ENCODE data around the gene STRIP2.

STRIP2 gene

DNA sequence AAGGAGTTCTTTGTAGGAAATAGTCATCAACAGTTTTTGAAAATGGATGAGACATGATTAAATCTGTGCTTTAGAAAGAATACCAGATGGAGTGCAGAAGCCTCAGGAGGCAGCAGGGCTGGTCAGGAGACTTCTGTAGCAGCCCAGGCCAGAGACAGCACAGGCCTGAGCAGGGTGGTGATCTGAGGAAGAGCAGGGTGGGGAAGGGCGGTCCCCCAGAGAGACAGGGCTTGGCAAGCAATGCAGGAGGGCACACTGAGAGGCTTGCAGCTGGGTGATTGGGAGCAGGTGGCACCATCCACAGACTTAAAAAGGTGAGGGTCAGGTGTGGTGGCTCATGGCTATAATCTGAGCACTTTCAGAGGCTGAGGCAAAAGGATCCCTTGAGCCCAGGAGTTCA lies 63.8 kb downstream of the STRIP2 start:
- no peak overlapping the region for H3K4me3 ChIP-seq (ENCODE audit: low read length)
- H3K36me3 ChIP-seq (ENCODE audit: insufficient read depth, low read length): no peaks in the 10 kb centered on the region
- WGBS: 97% methylated on average over 1 of the region's 1 CpG
- H3K9me3 ChIP-seq (ENCODE audit: insufficient read depth, low read depth, low read length): no peaks in the 10 kb centered on the region
- no peaks in the 10 kb centered on the region for H3K4me1 ChIP-seq (ENCODE audit: insufficient read depth, low read length)
- peaks cover 23% of the 10 kb centered on the region for H3K27me3 ChIP-seq (ENCODE audit: insufficient read depth, low read length)
- no peak overlapping the region for H3K9ac ChIP-seq (ENCODE audit: low read depth, low read length)
- H3K27ac ChIP-seq (ENCODE audit: low read depth, low read length): no peak overlapping the region

DNA sequence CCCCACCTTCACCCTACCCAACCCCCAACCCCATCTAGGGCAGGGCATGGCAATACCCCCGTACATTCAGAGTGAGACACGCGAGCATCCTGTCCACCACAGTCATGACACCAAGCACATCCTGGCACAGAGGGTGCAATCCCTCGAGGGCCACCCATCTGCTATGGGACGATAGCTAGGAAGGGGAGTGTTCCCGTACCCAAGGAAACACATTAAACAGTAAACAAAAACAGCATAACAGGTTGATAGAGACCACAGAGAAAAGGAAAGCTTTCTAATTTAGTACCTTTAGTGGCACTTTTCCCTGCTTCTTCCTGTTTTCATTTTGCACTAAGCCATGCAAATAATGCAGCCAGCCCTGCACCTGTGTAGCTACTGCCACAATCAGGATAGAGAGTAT lies 65.8 kb downstream of the STRIP2 start:
- Histone ChIP-seq H3K9ac (ENCODE audit: low read depth, low read length) (no peak overlapping the region), H3K36me3 (ENCODE audit: insufficient read depth, low read length) (no peaks in the 10 kb centered on the region), H3K27ac (ENCODE audit: low read depth, low read length) (no peak overlapping the region), H3K4me1 (ENCODE audit: insufficient read depth, low read length) (no peaks in the 10 kb centered on the region), H3K27me3 (ENCODE audit: insufficient read depth, low read length) (peaks cover 36% of the 10 kb centered on the region), H3K9me3 (ENCODE audit: insufficient read depth, low read depth, low read length) (no peaks in the 10 kb centered on the region), H3K4me3 (ENCODE audit: low read length) (no peak overlapping the region)
- WGBS: 92% methylated on average over 6 of the region's 6 CpGs

DNA sequence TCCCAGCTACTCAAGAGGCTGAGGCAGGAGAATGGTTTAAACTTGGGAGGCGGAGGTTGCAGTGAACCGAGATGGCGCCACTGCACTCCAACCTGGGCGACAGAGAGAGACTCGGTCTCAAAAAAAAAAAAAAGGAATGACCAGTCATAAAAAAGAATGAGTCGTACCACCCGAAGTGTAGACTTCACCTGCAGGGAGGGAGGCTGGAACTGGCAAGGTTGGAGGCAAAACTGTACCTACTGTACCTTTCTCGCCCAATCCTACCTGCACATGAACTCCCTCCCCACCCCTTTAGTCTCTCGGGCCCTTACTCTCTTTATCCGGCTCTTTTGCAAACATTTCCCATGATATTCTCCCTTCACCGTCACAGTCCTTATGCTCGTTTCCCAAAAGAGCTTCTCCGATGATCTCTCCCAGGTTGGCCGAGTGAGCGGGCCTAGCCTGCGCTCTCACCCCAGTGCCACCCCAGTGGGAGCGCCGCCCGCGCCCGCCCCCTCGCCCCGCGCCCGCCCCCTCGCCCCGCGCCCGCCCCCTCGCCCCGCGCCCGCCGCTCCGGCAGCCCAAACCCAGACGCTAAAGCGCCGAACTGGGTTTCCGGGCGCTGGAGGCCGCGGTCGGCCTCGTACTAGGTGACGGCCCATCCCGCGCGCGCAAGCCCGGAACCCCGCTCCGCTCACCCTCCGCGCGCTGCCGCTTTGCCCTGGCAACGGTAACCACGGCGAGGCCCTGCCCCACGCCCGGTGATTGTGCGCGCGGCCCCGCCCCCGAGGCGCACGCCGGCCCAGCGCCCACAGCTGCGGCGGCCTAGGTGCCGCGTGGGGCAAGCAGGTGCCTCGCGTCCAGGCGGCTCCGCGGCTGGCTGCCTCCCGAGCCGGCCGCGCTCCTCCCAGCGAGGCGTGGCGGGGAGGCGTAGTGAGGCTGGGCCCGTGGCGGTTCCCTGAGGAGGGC lies 67.8 kb downstream of the STRIP2 start, which contains the start of gene SMKR1:
Gene SMKR1 (plus strand): TSS at position 772 of the 948 bp plus-strand sequence. CDS start 294 bp downstream, outside the sequence.
- Histone ChIP-seq H3K27me3 (ENCODE audit: insufficient read depth, low read length) (peaks cover 36% of the 10 kb centered on the region), H3K36me3 (ENCODE audit: insufficient read depth, low read length) (no peaks in the 10 kb centered on the region), H3K27ac (ENCODE audit: low read depth, low read length) (no peak within 1 kb of the TSS), H3K9me3 (ENCODE audit: insufficient read depth, low read depth, low read length) (no peaks in the 10 kb centered on the region), H3K4me1 (ENCODE audit: insufficient read depth, low read length) (no peaks in the 10 kb centered on the region), H3K9ac (ENCODE audit: low read depth, low read length) (no peak within 1 kb of the TSS), H3K4me3 (ENCODE audit: low read length) (peak within 1 kb of the TSS; percentile 56)
- WGBS: 3% methylated on average over 89 of the region's 89 CpGs

DNA sequence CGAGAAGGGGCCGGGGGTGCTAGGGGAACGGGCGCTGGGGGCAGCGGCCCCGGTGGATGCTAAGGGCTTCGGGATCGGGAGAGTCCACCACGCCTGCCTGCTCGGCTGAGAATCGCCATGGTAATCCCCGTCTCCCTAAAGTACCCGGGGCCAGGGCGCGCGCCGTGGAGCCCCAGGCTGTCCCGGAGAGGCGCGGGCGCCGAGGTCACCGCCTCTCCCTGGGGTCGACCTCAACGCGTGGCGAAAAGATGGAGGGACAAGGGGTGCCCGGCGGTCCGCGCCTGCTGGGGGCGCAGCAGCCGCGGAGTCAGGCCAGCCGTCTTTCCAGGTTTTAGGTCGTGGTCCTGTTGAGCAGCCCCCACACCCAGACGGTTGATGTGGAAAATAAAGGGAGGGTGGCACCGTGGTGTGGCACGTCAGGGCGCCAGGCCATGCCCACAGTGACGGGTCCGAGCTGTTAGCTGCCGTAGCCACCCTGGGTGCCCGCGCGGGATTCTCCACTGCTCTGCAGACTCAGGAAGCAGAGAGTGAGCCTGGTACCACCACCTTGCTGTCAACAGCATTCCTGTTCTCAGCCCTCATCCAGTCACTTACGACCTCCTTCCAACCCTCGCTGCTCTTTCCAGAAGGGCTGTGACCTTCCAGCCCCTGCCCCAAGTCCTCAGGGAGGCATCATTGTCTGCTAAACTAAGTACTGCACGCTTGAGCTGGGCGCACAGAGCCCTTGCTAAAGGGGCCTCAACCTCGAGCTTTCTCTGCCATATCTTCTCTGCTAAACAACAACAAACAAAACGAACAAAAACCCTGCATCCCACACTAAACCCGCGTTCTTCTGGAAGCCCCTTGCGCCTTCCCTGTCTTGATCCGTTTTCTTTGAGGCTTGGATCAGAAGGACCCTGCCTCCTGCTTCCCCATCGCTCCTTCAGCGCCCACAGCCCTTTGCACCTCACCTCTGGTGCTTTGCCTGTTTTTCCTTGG lies 68.8 kb downstream of the STRIP2 start:
- H3K9ac ChIP-seq (ENCODE audit: low read depth, low read length): no peak overlapping the region
- H3K4me3 ChIP-seq (ENCODE audit: low read length): peak overlapping the region; percentile 56
- H3K9me3 ChIP-seq (ENCODE audit: insufficient read depth, low read depth, low read length): no peaks in the 10 kb centered on the region
- H3K27ac ChIP-seq (ENCODE audit: low read depth, low read length): no peak overlapping the region
- WGBS: 15% methylated on average over 58 of the region's 58 CpGs
- H3K27me3 ChIP-seq (ENCODE audit: insufficient read depth, low read length): peaks cover 36% of the 10 kb centered on the region
- H3K36me3 ChIP-seq (ENCODE audit: insufficient read depth, low read length): no peaks in the 10 kb centered on the region
- no peaks in the 10 kb centered on the region for H3K4me1 ChIP-seq (ENCODE audit: insufficient read depth, low read length)

DNA sequence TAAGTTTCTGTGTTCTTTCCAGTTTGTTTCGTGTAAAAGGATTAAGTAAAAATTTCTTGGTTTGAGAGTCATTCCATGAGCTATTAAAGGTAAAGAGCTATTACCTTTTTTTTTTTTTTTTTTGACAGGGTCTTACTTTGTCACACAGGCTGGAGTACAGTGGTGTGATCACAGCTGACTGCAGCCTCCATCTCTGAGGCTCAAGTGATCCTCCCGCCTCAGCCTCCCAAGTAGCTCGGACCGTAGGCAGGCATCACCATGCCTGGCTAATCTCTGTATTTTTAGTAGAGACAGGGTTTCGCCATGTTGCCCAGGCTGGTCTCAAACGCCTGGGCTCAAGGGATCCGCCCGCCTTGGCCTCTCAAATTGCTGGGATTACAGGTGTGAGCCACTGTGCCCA lies 69.5 kb downstream of the STRIP2 start:
- no peak overlapping the region for H3K27ac ChIP-seq (ENCODE audit: low read depth, low read length)
- peaks cover 36% of the 10 kb centered on the region for H3K27me3 ChIP-seq (ENCODE audit: insufficient read depth, low read length)
- H3K9me3 ChIP-seq (ENCODE audit: insufficient read depth, low read depth, low read length): no peaks in the 10 kb centered on the region
- H3K4me1 ChIP-seq (ENCODE audit: insufficient read depth, low read length): no peaks in the 10 kb centered on the region
- no peak overlapping the region for H3K9ac ChIP-seq (ENCODE audit: low read depth, low read length)
- H3K4me3 ChIP-seq (ENCODE audit: low read length): no peak overlapping the region
- H3K36me3 ChIP-seq (ENCODE audit: insufficient read depth, low read length): no peaks in the 10 kb centered on the region
- 95% methylated on average over 8 of the region's 8 CpGs for WGBS

DNA sequence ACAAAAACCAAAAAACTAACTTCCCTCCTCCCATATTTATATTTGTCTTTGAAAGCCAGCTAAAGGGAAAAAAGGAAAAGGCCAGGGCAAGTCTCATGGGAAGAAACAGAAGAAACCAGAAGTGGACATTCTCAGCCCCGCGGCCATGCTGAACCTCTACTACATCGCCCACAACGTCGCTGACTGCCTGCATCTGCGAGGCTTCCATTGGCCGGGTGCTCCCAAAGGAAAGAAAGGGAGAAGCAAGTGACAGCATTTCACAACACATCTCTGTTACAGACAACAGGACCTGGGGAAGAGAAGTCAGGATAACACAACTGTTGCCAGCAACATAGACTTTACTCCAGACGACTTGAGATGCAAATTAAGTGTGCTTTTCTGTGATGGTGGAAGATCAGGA lies 78.0 kb downstream of the STRIP2 start:
- no peaks in the 10 kb centered on the region for H3K9me3 ChIP-seq (ENCODE audit: insufficient read depth, low read depth, low read length)
- WGBS: 82% methylated on average over 8 of the region's 8 CpGs
- H3K4me1 ChIP-seq (ENCODE audit: insufficient read depth, low read length): 0 out of 2 replicates have a peak, but pooled peaks cover 6% of the 10 kb centered on the region
- H3K9ac ChIP-seq (ENCODE audit: low read depth, low read length): no peak overlapping the region
- no peak overlapping the region for H3K27ac ChIP-seq (ENCODE audit: low read depth, low read length)
- no peaks in the 10 kb centered on the region for H3K36me3 ChIP-seq (ENCODE audit: insufficient read depth, low read length)
- no peak overlapping the region for H3K4me3 ChIP-seq (ENCODE audit: low read length)
- no peaks in the 10 kb centered on the region; the same call in 1 of the 2 replicates for H3K27me3 ChIP-seq (ENCODE audit: insufficient read depth, low read length)

DNA sequence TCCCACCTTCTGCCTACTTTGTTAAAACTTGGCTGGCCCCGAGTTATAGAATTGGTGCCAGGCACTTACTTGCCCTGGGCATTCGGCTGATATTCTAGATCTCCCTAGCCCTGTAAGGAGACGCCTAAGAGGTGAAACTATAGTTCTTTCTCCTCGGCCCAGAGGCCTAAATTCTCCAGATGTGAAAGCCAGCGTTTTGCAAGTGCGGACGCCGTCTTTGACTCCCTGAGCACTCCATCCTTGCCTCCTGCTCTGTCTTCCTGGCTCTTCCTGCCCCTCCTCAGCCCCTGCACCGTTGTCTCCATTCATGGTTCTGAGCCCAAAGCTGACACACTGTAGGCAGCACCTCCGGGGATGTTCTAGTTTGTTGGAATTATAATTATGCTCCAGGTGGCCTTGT lies 79.3 kb downstream of the STRIP2 start:
- no peaks in the 10 kb centered on the region for H3K36me3 ChIP-seq (ENCODE audit: insufficient read depth, low read length)

DNA sequence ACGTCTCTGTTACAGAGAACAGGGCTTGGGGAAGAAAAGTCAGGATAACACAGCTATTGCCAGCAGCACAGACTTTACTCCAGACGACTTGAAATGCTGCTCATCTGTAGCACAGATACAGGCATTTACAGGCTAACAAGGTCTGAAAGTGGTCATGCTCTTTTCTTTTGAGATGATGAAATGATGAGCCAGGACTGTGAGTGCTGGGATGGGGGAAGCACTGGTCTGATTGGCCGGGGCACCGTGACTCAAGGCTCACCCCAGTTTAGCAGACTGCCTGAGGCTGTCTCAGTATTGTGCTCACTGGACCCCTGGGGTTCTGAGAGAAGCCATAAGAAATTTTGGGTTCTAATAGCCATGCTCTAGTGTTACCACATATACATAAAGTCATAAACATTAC lies 80.5 kb downstream of the STRIP2 start:
- 55% methylated on average over 4 of the region's 4 CpGs for WGBS
- H3K4me1 ChIP-seq (ENCODE audit: insufficient read depth, low read length): peaks cover 8% of the 10 kb centered on the region; the same call in 1 of the 2 replicates
- no peaks in the 10 kb centered on the region for H3K9me3 ChIP-seq (ENCODE audit: insufficient read depth, low read depth, low read length)
- H3K4me3 ChIP-seq (ENCODE audit: low read length): no peak overlapping the region
- no peak overlapping the region for H3K27ac ChIP-seq (ENCODE audit: low read depth, low read length)
- 0 out of 2 replicates have a peak overlapping the region, but pooled peaks have one; percentile 17 for H3K9ac ChIP-seq (ENCODE audit: low read depth, low read length)
- H3K36me3 ChIP-seq (ENCODE audit: insufficient read depth, low read length): no peaks in the 10 kb centered on the region
- H3K27me3 ChIP-seq (ENCODE audit: insufficient read depth, low read length): no peaks in the 10 kb centered on the region; the same call in 1 of the 2 replicates

More for the DNA sequence above, 79.3 kb downstream of the STRIP2 start:
- H3K9ac ChIP-seq (ENCODE audit: low read depth, low read length): no peak overlapping the region
- no peaks in the 10 kb centered on the region for H3K9me3 ChIP-seq (ENCODE audit: insufficient read depth, low read depth, low read length)
- 91% methylated on average over 10 of the region's 10 CpGs for WGBS
- no peak overlapping the region for H3K4me3 ChIP-seq (ENCODE audit: low read length)
- H3K27me3 ChIP-seq (ENCODE audit: insufficient read depth, low read length): no peaks in the 10 kb centered on the region; the same call in 1 of the 2 replicates
- no peak overlapping the region for H3K27ac ChIP-seq (ENCODE audit: low read depth, low read length)
- H3K4me1 ChIP-seq (ENCODE audit: insufficient read depth, low read length): 0 out of 2 replicates have a peak, but pooled peaks cover 6% of the 10 kb centered on the region

DNA sequence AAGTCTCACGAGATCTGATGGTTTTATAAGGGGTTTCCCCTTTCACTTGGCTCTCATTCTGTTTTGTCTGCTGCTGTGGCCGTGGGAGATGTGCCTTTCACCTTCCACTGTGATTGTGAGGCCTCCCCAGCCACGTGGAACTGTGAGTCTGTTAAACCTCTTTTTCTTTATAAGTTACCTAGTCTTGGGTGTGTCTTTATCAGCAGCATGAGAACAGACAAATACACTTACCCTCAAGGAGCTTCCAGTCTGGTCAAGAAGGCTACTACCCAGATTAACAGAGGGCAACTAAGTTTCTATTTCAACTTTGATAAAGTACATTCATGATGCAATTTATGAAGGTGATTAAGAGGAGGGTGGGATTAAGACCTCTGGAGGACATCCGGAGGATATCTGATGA lies 81.1 kb downstream of the STRIP2 start:
- no peaks in the 10 kb centered on the region for H3K9me3 ChIP-seq (ENCODE audit: insufficient read depth, low read depth, low read length)
- H3K27me3 ChIP-seq (ENCODE audit: insufficient read depth, low read length): no peaks in the 10 kb centered on the region; the same call in 1 of the 2 replicates
- no peaks in the 10 kb centered on the region for H3K36me3 ChIP-seq (ENCODE audit: insufficient read depth, low read length)
- no peak overlapping the region for H3K27ac ChIP-seq (ENCODE audit: low read depth, low read length)
- peaks cover 11% of the 10 kb centered on the region; the same call in 1 of the 2 replicates for H3K4me1 ChIP-seq (ENCODE audit: insufficient read depth, low read length)
- 87% methylated on average over 3 of the region's 4 CpGs for WGBS
- no peak overlapping the region for H3K9ac ChIP-seq (ENCODE audit: low read depth, low read length)
- H3K4me3 ChIP-seq (ENCODE audit: low read length): no peak overlapping the region

DNA sequence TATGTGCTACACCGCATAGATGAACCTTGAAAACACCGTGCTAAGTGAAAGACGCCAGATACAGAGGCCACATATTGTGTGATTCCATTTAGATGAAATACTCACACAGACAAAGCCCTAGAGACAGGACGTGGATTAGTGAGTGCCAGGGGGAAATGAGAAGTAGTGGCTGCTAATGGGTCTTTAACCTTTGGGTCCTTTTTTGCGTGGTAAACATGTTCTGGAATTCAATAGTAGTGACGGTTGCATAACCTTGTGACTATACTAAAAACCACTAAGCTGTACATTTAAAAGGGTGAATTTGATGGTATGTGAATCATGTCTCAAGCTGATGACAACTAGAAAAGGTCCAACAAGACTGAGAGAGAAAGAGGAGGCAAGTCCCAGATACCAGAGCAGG lies 83.7 kb downstream of the STRIP2 start:
- Histone ChIP-seq H3K27me3 (ENCODE audit: insufficient read depth, low read length) (no peaks in the 10 kb centered on the region; the same call in 1 of the 2 replicates), H3K36me3 (ENCODE audit: insufficient read depth, low read length) (no peaks in the 10 kb centered on the region), H3K4me1 (ENCODE audit: insufficient read depth, low read length) (peaks cover 11% of the 10 kb centered on the region; the same call in 1 of the 2 replicates), H3K4me3 (ENCODE audit: low read length) (no peak overlapping the region), H3K9ac (ENCODE audit: low read depth, low read length) (no peak overlapping the region), H3K27ac (ENCODE audit: low read depth, low read length) (no peak overlapping the region), H3K9me3 (ENCODE audit: insufficient read depth, low read depth, low read length) (no peaks in the 10 kb centered on the region)
- WGBS: 93% methylated on average over 6 of the region's 6 CpGs

Measured in HUES64 (cell line).